ENCODE results near the gene BNC1.

The BNC1 gene, protein sequence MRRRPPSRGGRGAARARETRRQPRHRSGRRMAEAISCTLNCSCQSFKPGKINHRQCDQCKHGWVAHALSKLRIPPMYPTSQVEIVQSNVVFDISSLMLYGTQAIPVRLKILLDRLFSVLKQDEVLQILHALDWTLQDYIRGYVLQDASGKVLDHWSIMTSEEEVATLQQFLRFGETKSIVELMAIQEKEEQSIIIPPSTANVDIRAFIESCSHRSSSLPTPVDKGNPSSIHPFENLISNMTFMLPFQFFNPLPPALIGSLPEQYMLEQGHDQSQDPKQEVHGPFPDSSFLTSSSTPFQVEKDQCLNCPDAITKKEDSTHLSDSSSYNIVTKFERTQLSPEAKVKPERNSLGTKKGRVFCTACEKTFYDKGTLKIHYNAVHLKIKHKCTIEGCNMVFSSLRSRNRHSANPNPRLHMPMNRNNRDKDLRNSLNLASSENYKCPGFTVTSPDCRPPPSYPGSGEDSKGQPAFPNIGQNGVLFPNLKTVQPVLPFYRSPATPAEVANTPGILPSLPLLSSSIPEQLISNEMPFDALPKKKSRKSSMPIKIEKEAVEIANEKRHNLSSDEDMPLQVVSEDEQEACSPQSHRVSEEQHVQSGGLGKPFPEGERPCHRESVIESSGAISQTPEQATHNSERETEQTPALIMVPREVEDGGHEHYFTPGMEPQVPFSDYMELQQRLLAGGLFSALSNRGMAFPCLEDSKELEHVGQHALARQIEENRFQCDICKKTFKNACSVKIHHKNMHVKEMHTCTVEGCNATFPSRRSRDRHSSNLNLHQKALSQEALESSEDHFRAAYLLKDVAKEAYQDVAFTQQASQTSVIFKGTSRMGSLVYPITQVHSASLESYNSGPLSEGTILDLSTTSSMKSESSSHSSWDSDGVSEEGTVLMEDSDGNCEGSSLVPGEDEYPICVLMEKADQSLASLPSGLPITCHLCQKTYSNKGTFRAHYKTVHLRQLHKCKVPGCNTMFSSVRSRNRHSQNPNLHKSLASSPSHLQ

DNA sequence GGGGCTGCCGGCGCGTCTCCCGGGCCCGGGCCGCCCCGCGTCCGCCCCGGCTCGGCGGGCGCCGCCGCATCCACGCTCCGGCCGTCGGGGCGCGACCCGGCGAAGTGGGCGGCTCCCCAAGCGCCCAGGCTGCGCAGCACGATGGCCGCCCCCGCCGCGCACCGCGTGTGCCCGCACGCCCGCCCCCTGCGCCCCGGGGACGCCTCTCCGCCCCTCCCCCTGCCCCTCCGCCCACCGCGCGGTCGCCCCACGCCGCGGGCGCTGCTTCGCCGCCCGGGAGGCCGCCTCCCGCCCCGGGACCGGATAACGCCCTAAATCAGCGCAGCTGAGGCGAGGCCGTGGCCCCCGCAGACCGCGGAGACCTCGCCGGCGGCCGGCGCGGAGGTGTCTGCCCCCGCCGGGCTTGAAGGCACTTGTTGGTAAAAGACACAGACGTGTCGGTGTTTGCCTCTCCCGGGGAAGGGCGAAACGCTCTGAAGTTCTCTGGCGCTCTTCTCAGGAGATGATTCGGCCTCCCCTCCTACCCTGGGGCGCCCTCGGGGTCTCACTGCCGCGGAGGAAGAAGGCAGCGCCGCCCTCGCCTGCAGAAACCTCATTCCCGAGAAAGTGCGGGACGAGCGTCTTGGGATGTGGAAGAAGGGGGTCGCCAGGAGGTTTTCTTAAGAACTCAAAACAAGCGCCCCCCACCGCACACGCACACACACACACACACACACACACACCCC is at the start of gene BNC1:
TSS of gene BNC1 (minus strand) at position 106 of the 725 bp plus-strand sequence. CDS start at position 70, 36 bp downstream.
- peak; percentile 27 for DNase-seq

DNA sequence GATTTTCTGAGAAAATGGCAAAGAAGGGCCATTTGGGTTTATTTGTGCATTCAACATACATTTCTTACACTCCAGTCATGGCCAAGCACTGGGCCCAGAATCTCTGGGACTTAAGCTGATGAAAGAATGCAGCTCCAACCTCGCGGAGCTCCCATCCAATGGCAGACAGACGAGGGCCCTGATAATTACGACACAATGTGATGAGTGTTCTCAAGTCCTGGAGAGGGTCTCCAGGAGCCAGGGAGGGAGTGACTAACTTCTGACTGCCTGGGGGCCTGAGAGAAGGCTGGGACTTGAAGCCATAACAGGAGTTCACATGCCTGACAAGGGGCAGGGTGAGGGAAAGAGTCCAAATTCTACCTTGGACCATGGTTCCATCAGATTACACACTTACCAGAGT is 42.6 kb upstream of the BNC1 start:
- DNase-seq, result no peak

GRCh38 chr15:83324799-83325198 is 40.3 kb upstream of the BNC1 start:
- no peak for DNase-seq

- DNase-seq, result no peak
Measured at GRCh38 chr15:83323296-83323711, 38.8 kb upstream of the BNC1 start.

DNA sequence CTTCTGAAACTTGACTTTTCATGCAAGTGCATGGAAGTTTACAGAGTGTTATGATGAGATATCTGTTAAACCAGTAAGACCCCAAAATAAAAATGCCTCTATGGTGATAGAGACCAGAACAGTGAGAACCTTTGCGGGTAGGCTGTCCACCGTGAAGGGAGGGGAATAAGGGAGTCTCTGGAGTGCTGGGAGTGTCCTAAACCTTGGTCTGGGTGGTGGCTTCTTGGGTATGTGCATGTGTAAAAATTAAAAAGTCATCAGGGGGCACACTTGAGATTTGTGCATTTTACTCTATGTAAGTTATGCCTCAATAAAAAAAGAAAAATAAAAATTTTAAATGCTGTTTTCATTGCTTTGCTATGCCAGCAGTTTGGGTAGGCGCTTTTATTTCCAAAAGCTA is 38.2 kb upstream of the BNC1 start:
- DNase-seq, result no peak

- DNase-seq, result no peak
Measured at GRCh38 chr15:83322061-83322460, 37.6 kb upstream of the BNC1 start.

DNA sequence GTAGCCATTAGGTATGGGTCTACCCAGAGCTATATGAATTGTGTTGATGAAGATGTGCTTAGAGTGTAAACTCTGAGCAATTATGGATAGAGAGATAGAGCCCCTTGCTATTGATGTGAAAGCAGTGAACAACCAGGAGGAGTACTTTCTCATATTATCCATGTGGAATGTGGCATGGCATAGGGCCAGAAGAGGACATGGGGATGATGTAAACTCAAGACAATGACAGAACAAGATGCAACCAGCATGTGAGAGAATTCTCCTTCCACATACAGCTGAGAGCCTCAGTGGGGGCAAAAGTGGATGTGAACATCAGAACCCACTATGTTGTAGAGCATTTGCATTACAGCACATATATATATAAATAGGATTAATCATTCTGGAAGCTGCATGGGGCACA is 36.4 kb upstream of the BNC1 start:
- no peak for DNase-seq

DNA sequence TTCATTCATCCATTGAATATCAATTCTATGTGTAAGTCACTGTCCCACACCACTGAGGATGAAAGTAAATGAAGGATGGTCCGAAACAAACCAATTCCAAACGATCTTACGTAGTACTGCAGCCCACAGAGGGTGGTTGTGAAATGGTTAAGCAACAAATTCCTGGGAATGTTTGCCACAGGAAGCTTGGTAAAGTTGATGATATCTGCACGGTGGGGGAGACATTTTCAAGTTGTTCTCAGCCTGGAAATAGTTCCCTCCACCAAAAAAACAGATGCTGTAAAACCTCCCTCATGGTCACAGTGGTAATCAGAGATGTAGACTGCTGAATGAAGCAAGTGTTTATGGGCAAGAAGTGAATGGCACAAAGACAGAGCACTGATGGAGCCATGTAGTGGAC is 35.9 kb upstream of the BNC1 start:
- no peak for DNase-seq

DNA sequence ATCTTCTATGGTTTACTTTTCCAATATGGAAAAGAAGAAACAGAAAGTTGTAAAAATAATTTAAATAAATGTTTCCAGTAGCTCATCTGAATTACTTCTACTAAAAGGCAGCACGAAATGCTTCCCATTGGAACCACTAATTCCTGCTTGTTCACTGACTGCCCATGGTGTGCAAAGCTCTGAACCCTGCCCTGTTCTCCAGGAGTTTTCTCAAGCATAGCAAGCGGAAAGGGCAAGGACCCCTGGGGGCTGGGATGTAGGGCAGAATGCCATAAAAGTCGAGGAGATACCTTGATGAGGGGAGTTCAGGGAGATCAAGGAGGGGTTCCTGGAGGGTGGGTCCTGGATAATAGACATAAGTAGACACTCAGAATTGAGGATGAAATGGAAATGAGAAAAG is 35.3 kb upstream of the BNC1 start:
- no peak for DNase-seq

DNA sequence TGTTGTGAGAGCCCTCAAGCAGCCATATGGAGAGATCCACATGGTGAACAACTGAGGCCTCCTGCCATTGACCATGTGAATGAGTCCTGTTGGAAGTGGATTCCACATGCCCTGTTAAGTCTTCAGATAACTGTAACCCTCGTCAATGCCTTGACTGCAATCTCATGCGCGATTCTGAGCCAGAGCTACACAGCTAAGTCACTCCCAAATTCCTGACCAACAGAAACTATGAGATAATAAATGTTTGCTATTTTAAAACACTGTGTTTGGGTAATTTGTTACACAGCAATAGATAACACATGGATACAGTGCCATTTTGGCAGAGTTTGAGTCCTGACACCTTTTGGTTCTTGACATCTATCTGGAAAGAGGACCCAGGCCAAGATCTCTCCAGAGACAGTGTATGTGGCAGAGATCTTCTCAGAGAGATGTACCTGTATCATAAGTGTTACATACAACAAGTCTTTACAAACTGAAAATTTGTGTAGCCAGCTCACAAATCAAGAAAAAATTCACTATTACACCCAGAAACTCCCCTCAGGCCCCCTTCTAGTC is 34.5 kb upstream of the BNC1 start:
- DNase-seq, result no peak

- no peak for DNase-seq
Measured at GRCh38 chr15:83318036-83318435, 33.6 kb upstream of the BNC1 start.

GRCh38 chr15:83312071-83312470 is 27.6 kb upstream of the BNC1 start:
- no peak for DNase-seq

- no peak for DNase-seq
Measured at GRCh38 chr15:83310521-83311456, 26.3 kb upstream of the BNC1 start.

- no peak for DNase-seq
Measured at GRCh38 chr15:83308671-83309070, 24.2 kb upstream of the BNC1 start.

DNA sequence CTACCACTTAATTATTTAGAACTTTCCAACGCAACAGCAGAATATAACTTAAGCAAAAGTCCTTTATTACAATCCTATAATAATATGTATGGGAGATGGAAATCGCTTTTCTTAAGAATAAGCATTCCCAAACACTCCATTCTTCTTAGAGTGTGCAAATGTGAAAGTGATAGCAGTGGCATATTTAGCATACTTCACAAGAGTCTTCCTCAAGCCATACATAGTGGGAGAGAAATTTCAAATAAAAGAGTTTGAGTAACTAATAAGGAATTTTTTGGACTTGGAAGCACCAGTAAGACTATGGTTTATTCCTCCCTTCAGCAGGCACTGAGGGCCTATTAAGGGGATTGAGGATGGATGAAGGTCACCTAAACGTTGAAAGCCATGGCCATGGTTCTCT is 22.1 kb upstream of the BNC1 start:
- no peak for DNase-seq

DNA sequence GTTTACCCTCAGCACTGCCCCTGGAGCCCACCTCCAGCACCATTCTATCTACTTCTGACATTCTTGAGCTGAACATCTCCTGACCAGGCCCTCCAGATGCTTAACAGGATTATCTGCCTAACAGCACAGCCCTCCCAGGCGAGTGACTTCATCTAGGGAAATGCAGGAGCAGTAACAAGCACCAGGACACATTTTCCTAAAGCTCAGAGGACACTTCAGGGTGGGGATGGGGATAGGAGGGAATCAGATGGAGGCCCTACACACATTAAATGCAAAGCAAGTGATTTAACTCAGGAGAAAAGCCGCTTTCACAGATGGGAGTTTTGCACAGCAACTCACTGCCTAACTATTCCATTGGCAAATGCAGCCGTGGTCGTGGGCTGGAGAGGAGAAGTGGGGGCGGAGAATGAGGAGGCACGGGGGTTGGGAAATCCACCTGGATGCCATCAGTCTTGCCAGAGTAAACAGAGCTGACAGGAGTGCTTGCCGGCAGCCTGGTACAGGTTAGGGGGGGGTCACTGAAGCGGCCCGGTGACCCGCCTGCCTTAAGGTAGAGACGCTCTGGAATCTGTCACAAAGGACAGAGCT is 21.3 kb upstream of the BNC1 start:
- DNase-seq, result no peak

DNA sequence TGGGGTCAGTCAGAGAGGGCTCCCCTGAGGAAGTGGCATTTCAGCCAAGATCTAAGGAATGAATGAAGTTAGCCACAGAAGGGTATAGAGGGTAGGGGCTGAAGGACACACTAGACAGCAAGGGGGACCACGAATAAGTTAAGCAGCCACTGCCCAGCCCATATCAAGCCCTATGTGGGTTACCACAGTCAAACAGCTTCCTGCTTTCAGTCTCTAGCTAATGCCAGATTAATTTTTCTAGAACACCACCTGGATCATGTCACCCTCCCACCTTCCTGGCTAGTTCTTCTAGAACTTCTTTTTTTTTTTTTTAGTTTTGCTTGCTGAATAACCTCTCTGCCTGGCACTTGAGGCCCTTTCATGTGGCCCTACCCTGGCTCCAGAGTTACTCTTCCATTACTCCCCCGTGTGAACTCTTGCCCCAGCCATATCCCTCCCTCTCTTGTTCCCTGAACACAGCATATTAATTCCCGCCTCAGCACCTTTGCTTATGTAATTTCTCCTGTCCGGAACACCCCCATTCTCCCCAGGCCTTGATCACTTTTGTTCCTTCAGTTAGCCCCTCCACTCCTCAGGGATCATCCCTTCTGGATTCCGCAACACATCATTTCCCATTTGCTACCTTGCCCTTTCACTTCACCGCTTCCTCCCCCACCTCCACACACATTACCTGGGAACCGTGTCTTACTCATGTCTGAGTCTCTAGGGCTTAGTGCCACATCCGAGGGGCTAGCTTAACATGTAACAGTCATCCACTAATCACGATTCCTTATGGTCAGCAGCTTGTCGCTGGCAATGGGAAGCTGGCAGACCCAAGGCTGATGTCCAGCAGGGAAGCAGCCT is 20.6 kb upstream of the BNC1 start:
- no peak for DNase-seq

- no peak for DNase-seq
Measured at GRCh38 chr15:83303535-83303934, 19.1 kb upstream of the BNC1 start.

DNA sequence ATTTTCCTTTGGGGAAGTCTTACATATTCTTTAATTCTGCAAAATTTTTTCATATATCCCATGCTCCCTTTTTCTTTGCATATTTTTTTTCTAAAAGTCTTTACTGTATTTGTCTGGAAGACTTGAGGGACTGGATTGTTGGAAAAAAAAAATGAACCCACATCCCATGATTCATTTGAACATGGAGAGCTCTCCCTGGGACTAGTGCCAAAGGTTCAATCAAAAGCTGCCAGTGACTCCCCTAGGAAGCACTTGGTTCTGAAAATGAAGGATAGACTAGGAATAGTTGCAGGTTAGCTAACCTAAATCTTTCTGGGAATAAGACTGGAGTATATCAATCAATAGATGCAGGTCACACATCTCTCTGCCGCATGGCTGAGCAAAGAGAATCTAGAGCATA is 16.4 kb upstream of the BNC1 start:
- DNase-seq, result no peak

DNA sequence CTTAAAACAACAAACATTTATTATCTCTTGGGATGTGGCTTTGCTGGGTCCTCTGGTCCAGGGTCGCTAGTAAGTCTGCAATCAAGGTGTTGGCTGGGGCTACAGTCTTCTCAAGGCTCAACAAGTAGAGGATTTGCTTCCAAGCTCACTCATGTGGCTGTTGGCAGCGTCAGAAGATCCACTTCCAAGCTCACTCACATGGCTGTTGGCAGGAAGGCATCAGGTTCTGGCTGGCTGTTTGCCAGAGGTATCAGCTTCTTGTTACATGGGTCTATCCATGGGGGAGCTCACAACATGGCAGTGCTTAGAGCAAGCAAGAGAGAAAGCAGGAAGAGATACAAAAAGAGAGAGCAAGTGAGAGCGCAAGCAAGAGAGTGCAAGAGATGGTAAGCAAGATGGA is 15.0 kb upstream of the BNC1 start:
- DNase-seq, result no peak
